Keratinocyte (primary cell): ENCODE measurements around the gene LUZP1. TPM values are rescaled to one million over a fixed set of nuclear protein-coding genes. Genes with fewer than 3 reads are reported as not detected.

Experiments used
- DNase-seq: peaks from one replicate; pipeline ENCODE4 v3.0.0-alpha.2; 2011; ENCODE audit warnings: low read depth, missing footprints, low spot score
- FAIRE-seq: peaks from 2 replicates; lab custom pipeline; 2011; peaks lifted over from hg19 to GRCh38; lab: Jason Lieb, UNC
- H2AFZ ChIP-seq: 2 replicates; pipeline ENCODE4 v1.6.0; 2012; ENCODE audit warnings: low read length, control low read depth, inconsistent platforms; ENCODE audit not compliant: control insufficient read depth
- H3K27ac ChIP-seq: 2 replicates; pipeline ENCODE4 v1.5.1; 2011; ENCODE audit warnings: low read length; ENCODE audit not compliant: control insufficient read depth, insufficient read depth
- H3K27me3 ChIP-seq: 3 replicates; pipeline ENCODE4 v1.6.0; 2011; ENCODE audit warnings: low read length; ENCODE audit not compliant: control insufficient read depth, insufficient read depth; ENCODE audit errors: extremely low read depth
- H3K36me3 ChIP-seq, 2 experiments: 2 replicates in 1 of 2; 3 replicates in 1 of 2; pipeline ENCODE4 v1.5.1; 2011; ENCODE audit warnings: low read length in 2 of 2, mild to moderate bottlenecking in 1 of 2; ENCODE audit not compliant: control insufficient read depth in 2 of 2, insufficient read depth in 2 of 2; ENCODE audit errors: extremely low read depth in 1 of 2
- H3K4me1 ChIP-seq: 3 replicates; pipeline ENCODE4 v1.5.1; 2011; ENCODE audit warnings: low read length; ENCODE audit not compliant: control insufficient read depth, insufficient read depth; ENCODE audit errors: extremely low read depth
- H3K4me2 ChIP-seq: 3 replicates; pipeline ENCODE4 v1.6.0; 2011; ENCODE audit warnings: low read depth, low read length; ENCODE audit not compliant: control insufficient read depth, insufficient read depth; ENCODE audit errors: extremely low read depth
- H3K4me3 ChIP-seq, 3 experiments: fragments of 200-600 bp in 1 of 3; sonication (generic) in 1 of 3; 2 replicates in 2 of 3; 3 replicates in 1 of 3; pipeline ENCODE4 v1.5.1; 2011 to 2016; ENCODE audit warnings: low read length in 3 of 3, mild to moderate bottlenecking in 3 of 3, control low read depth in 2 of 3, inconsistent platforms in 1 of 3, low read depth in 1 of 3, mixed read lengths in 1 of 3, mixed run types in 1 of 3, moderate library complexity in 1 of 3; ENCODE audit not compliant: control insufficient read depth in 2 of 3, insufficient read depth in 2 of 3; ENCODE audit errors: extremely low read depth in 1 of 3
- H3K79me2 ChIP-seq: 2 replicates; pipeline ENCODE4 v1.6.0; 2012; ENCODE audit warnings: low read length; ENCODE audit not compliant: control insufficient read depth, insufficient read depth
- H3K9ac ChIP-seq: 3 replicates; pipeline ENCODE4 v1.6.0; 2011; ENCODE audit warnings: low read length; ENCODE audit not compliant: control insufficient read depth, insufficient read depth; ENCODE audit errors: extremely low read depth
- H3K9me1 ChIP-seq: 3 replicates; pipeline ENCODE4 v1.6.0; 2011; ENCODE audit warnings: low read length; ENCODE audit not compliant: control insufficient read depth, insufficient read depth; ENCODE audit errors: extremely low read depth
- H3K9me3 ChIP-seq: 2 replicates; pipeline ENCODE4 v1.5.1; 2012; ENCODE audit warnings: low read depth, low read length; ENCODE audit not compliant: control insufficient read depth
- H4K20me1 ChIP-seq: 3 replicates; pipeline ENCODE4 v1.6.0; 2011; ENCODE audit warnings: low read length; ENCODE audit not compliant: control insufficient read depth, insufficient read depth; ENCODE audit errors: extremely low read depth
- CTCF ChIP-seq, 3 experiments: IDR thresholded peaks in 1 of 3; conservative IDR thresholded peaks in 1 of 3; optimal IDR thresholded peaks in 1 of 3; 2 replicates in 2 of 3; 3 replicates in 1 of 3; pipeline versions ENCODE3 to v1.5.1; 2011; ENCODE audit warnings: low read length in 3 of 3, mild to moderate bottlenecking in 3 of 3, moderate library complexity in 2 of 3, control low read depth in 1 of 3, inconsistent platforms in 1 of 3; ENCODE audit not compliant: insufficient read depth in 2 of 3; ENCODE audit errors: extremely low read depth in 1 of 3
- EZH2 ChIP-seq: IDR thresholded peaks from one replicate; pipeline ENCODE4 v1.6.1; 2012; ENCODE audit warnings: inconsistent platforms, mild to moderate bottlenecking, low read length, moderate library complexity
- dilution Hi-C: fragments of 300-500 bp; cut with MboI; formaldehyde crosslinking; loops from one replicate; pipeline ENCODE4 v1.7.0; 2020; ENCODE audit warnings: low sequenced_read_pairs; ENCODE audit not compliant: extremely low pct_ligation_motif_present
- polyA plus RNA-seq, 5 experiments: library from polyadenylated mRNA; depleted of rRNA in 3 of 5; stranded (reverse) in 3 of 5; stranded (forward) in 1 of 5; unstranded in 1 of 5; fragments of >200 nt; gene quantifications; 1 replicate in 1 of 5; 2 replicates in 3 of 5; 3 replicates in 1 of 5; pipeline versions ENCODE4 v1.2.1 to v1.2.3, GENCODE V29; 2011 to 2012; ENCODE audit warnings: missing spikeins in 2 of 5, low read depth in 1 of 5, low replicate concordance in 1 of 5

Gene LUZP1
- polyA plus RNA-seq, 1 donor (not counting 4 experiments of a cell fraction or from before 2014, with no cell fraction given): 52.5 TPM

DNA sequence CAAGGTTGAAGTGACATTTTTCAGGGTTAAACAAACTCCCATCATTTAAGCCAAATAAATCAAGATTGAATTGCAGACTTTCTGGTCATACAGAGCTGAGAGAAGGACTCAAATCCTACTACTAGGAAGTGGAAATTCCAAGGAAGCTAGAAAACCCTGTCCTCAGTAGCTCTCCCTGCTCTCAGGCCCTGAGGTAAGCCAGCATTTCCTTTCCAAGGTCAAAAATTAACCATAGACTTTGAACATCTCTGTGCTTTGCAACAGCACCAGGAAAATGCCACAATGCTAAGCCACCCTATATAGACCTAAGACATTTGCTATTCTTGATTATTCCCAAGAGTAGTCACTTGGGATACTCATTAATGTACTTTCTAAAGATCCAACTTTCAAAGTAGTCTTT, 45.1 kb downstream of the LUZP1 start:
- TF ChIP-seq EZH2 (no peak), CTCF (optimal IDR thresholded peaks at IDR 0.05 in 1 of 3, IDR thresholded peaks at IDR 0.05 in 1 of 3, conservative IDR thresholded peaks at IDR 0.05 in 1 of 3; ENCODE audit: extremely low read depth in 1 of 3, insufficient read depth in 2 of 3, low read length in 3 of 3) (no peak)
- no peak overlapping the region for H3K4me3 ChIP-seq
- H3K27ac ChIP-seq: peak overlapping the region; percentile 33
- no peaks in the 10 kb centered on the region for H3K36me3 ChIP-seq
- no peaks in the 10 kb centered on the region for H4K20me1 ChIP-seq
- H3K79me2 ChIP-seq: peaks cover 82% of the 10 kb centered on the region
- H3K9me3 ChIP-seq: no peaks in the 10 kb centered on the region
- no peaks in the 10 kb centered on the region for H3K9me1 ChIP-seq
- H3K4me2 ChIP-seq: peak overlapping the region; percentile 44
- H3K4me1 ChIP-seq: peaks cover 66% of the 10 kb centered on the region
- no peaks in the 10 kb centered on the region for H3K27me3 ChIP-seq
- dilution Hi-C loops: no loop called here
- no peak overlapping the region for H3K9ac ChIP-seq
- H2AFZ ChIP-seq: no peak overlapping the region
- no peak for DNase-seq
- no peak for FAIRE-seq

DNA sequence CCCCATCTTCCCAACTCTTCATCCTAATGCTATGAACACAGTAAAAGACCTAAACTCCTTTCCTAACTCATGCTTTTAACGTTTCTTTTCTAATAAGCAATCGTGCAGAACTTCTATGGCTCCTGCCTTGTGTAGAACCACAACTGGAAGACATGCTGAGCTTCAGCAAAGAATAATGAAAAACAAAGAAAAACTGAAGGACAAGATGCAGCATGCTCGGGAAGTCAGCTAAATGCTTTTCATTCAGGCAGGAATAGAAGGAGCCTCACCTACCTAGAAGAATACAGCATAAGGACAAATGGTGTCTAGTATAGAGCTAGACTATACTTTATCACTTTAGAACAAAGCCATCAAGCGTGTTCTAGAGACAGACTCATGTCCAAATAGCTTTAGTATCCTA, 45.9 kb downstream of the LUZP1 start:
- H3K4me1 ChIP-seq: peaks cover 60% of the 10 kb centered on the region
- FAIRE-seq (peak; percentile 88), DNase-seq (no peak)
- H3K9me3 ChIP-seq: no peaks in the 10 kb centered on the region
- H3K9me1 ChIP-seq: no peaks in the 10 kb centered on the region
- peak overlapping the region in 2 of 3 experiments; percentile 36 to 45 for H3K4me3 ChIP-seq
- H2AFZ ChIP-seq: no peak overlapping the region
- no peak overlapping the region for H3K9ac ChIP-seq
- H3K4me2 ChIP-seq: peak overlapping the region; percentile 84
- dilution Hi-C loops: no loop called here
- H4K20me1 ChIP-seq: no peaks in the 10 kb centered on the region
- peaks cover 82% of the 10 kb centered on the region for H3K79me2 ChIP-seq
- TF ChIP-seq EZH2 (no peak), CTCF (optimal IDR thresholded peaks at IDR 0.05 in 1 of 3, IDR thresholded peaks at IDR 0.05 in 1 of 3, conservative IDR thresholded peaks at IDR 0.05 in 1 of 3; ENCODE audit: extremely low read depth in 1 of 3, insufficient read depth in 2 of 3, low read length in 3 of 3) (no peak)
- H3K36me3 ChIP-seq: no peaks in the 10 kb centered on the region
- peak overlapping the region; percentile 42 for H3K27ac ChIP-seq
- H3K27me3 ChIP-seq: no peaks in the 10 kb centered on the region
